Mucosa of descending colon (tissue), 3 donors: ENCODE data around the gene MANSC1. TPM values are rescaled to one million over a fixed set of nuclear protein-coding genes. Genes with fewer than 3 reads are reported as not detected.

ENCODE experiments used
- ATAC-seq: fragments of 200-7000 bp; cut with Tn5 transposase; one replicate; pipeline ENCODE4 v1.9.1; 2020; ENCODE audit warnings: mild to moderate bottlenecking, moderate library complexity
- DNase-seq, 3 donors: peaks; one replicate each; pipeline ENCODE4 v3.0.0-alpha.2; 2020
- H3K36me3 ChIP-seq: fragments of 200-600 bp; one replicate; pipeline ENCODE4 v1.8.0; 2021; ENCODE audit warnings: low read depth, mild to moderate bottlenecking
- H3K4me1 ChIP-seq: fragments of 200-600 bp; one replicate; pipeline ENCODE4 v1.8.0; 2021; ENCODE audit warnings: low read depth, mild to moderate bottlenecking
- H3K4me3 ChIP-seq: fragments of 200-600 bp; one replicate; pipeline ENCODE4 v1.8.0; 2021; ENCODE audit warnings: mild to moderate bottlenecking
- H3K9me3 ChIP-seq: fragments of 200-600 bp; one replicate; pipeline ENCODE4 v1.8.0; 2021; ENCODE audit warnings: mild to moderate bottlenecking
- intact Hi-C, 2 donors: fragments of 100-400 bp; cut with DNase I in 1 of 2; cut with micrococcal nuclease in 1 of 2; formaldehyde crosslinking; loops; one replicate each; pipeline versions ENCODE4 v1.11.0 to v1.11.1; 2022; cut with DNase I, micrococcal nuclease
- total RNA-seq, 3 donors: library from RNA; stranded (reverse); fragmentation: NEBNext Ultra II Directional in 2 of 3; extraction: Animal tissue kit (Norgen Biotek cat#: 25700) in 2 of 3; gene quantifications; one replicate each; pipeline versions ENCODE4 v1.2.1 to v1.2.4, GENCODE V29; 2021 to 2023
- TF ChIP-seq, protein P1 (sequence below): fragments of 200-600 bp; IDR thresholded peaks from one replicate; pipeline ENCODE4 v1.8.0; 2022; ENCODE audit warnings: antibody characterized with exemption, mild to moderate bottlenecking
- donor health status: DM: no; HTN: no; CAD: no; lungs with moderate emphysema.
- donor health status: DM: no; HTN: no; CAD: no.
- donor health status: DM: no; HTN: yes; CAD: no.

The MANSC1 gene
- total RNA-seq, 3 donors from 2014 or later, result 34.3 to 59.1 (median 46.5) TPM

- Histone ChIP-seq H3K4me3 (no peak overlapping the region), H3K4me1 (no peaks in the 10 kb centered on the region), H3K9me3 (no peaks in the 10 kb centered on the region), H3K36me3 (no peaks in the 10 kb centered on the region)
- intact Hi-C loops, result no loop called here
- DNase-seq (no peak), ATAC-seq (no peak)
- TF ChIP-seq, protein P1, sequence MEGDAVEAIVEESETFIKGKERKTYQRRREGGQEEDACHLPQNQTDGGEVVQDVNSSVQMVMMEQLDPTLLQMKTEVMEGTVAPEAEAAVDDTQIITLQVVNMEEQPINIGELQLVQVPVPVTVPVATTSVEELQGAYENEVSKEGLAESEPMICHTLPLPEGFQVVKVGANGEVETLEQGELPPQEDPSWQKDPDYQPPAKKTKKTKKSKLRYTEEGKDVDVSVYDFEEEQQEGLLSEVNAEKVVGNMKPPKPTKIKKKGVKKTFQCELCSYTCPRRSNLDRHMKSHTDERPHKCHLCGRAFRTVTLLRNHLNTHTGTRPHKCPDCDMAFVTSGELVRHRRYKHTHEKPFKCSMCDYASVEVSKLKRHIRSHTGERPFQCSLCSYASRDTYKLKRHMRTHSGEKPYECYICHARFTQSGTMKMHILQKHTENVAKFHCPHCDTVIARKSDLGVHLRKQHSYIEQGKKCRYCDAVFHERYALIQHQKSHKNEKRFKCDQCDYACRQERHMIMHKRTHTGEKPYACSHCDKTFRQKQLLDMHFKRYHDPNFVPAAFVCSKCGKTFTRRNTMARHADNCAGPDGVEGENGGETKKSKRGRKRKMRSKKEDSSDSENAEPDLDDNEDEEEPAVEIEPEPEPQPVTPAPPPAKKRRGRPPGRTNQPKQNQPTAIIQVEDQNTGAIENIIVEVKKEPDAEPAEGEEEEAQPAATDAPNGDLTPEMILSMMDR, result no peak
These were observed 68.9 kb downstream of the MANSC1 start for GRCh38 chr12:12281134-12281533.

DNA sequence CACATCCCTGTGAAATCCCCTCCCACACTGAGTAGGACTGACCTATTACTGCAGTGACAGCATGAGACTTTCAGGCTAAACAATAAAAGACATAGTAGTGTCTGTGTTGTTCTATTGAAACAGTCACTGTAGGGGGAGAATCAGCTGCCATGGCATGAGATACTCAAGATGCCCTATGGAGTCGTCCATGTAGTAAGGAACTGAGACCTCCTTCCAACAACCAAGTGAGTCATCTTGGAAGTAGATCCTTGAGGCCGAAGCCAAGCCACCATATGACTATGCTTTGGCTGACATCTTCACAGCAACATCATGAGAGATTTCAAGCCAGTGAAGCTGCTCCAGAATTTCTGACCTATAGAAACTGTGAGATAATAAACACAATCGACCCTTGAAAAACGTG is 71.1 kb downstream of the MANSC1 start:
- H3K4me3 ChIP-seq, result no peak overlapping the region
- H3K4me1 ChIP-seq, result no peaks in the 10 kb centered on the region
- no peaks in the 10 kb centered on the region for H3K36me3 ChIP-seq
- TF ChIP-seq, protein P1, result no peak
- H3K9me3 ChIP-seq, result no peaks in the 10 kb centered on the region
- intact Hi-C loops, result no loop called here
- ATAC-seq (no peak), DNase-seq (no peak)

Other genes starting within 250 kb of the MANSC1 start
- gene LRP6, start 83.2 kb downstream of the MANSC1 start, total RNA-seq, result 10 to 100 TPM; 32.2 to 57.2 (median 37.2) TPM
- gene BORCS5, start 6.8 kb upstream of the MANSC1 start, total RNA-seq, result 10 to 100 TPM; 12.1 to 18.1 (median 15.0) TPM
- 10 to 100 TPM; 42.3 to 61.8 (median 42.9) TPM for gene DUSP16, start 212.6 kb upstream of the MANSC1 start, total RNA-seq